DOHH2 (cell line): ENCODE results near the gene KCNK6.

Experiments
- CTCF ChIP-seq: fragments of 200-600 bp; sonication (generic); IDR thresholded peaks from one replicate; pipeline ENCODE4 v1.5.1; 2014; ENCODE audit warnings: antibody characterized with exemption, mild to moderate bottlenecking, low read depth, low read length; ENCODE audit not compliant: poor library complexity, severe bottlenecking
- EZH2phosphoT487 ChIP-seq: fragments of 200-600 bp; sonication (generic); IDR thresholded peaks from 2 replicates; pipeline ENCODE4 v1.6.1; 2017; ENCODE audit warnings: borderline replicate concordance, mild to moderate bottlenecking, antibody characterized with exemption, low read length, moderate library complexity, mixed read lengths

GRCh38 chr19:38373907-38374331, 54.3 kb downstream of the KCNK6 start:
- no peak for TF ChIP-seq CTCF
- no peak for TF ChIP-seq EZH2phosphoT487
